ENCODE data around the gene DEFB112. TPM values are rescaled to one million over a fixed set of nuclear protein-coding genes. Genes with fewer than 3 reads are reported as not detected.
A peak's percentile ranks its signal among the peaks of the same experiment; 100 is the strongest.

Gene DEFB112
- polyA plus RNA-seq, 1 donor (not counting 4 experiments of a cell fraction or from before 2014, with no cell fraction given) = not detected

- FAIRE-seq (no peak), DNase-seq (ENCODE audit: low read depth, low spot score) (no peak)
- Histone ChIP-seq H2AFZ (ENCODE audit: control insufficient read depth, low read length) (no peak overlapping the region), H3K9ac (ENCODE audit: control insufficient read depth, extremely low read depth, insufficient read depth, low read length) (no peak overlapping the region), H3K4me2 (ENCODE audit: control insufficient read depth, extremely low read depth, insufficient read depth, low read depth, low read length) (no peak overlapping the region), H3K27me3 (ENCODE audit: control insufficient read depth, extremely low read depth, insufficient read depth, low read length) (no peaks in the 10 kb centered on the region), H3K9me1 (ENCODE audit: control insufficient read depth, extremely low read depth, insufficient read depth, low read length) (no peaks in the 10 kb centered on the region), H3K4me3 (ENCODE audit: control insufficient read depth in 2 of 3, extremely low read depth in 1 of 3, insufficient read depth in 2 of 3, low read depth in 1 of 3, low read length in 3 of 3) (no peak overlapping the region), H3K36me3 (ENCODE audit: control insufficient read depth in 2 of 2, extremely low read depth in 1 of 2, insufficient read depth in 2 of 2, low read length in 2 of 2) (no peaks in the 10 kb centered on the region), H4K20me1 (ENCODE audit: control insufficient read depth, extremely low read depth, insufficient read depth, low read length) (no peaks in the 10 kb centered on the region), H3K4me1 (ENCODE audit: control insufficient read depth, extremely low read depth, insufficient read depth, low read length) (no peaks in the 10 kb centered on the region), H3K9me3 (ENCODE audit: control insufficient read depth, low read depth, low read length) (no peaks in the 10 kb centered on the region), H3K79me2 (ENCODE audit: control insufficient read depth, insufficient read depth, low read length) (no peaks in the 10 kb centered on the region), H3K27ac (ENCODE audit: control insufficient read depth, insufficient read depth, low read length) (no peak overlapping the region)
- TF ChIP-seq CTCF (optimal IDR thresholded peaks at IDR 0.05 in 1 of 3, IDR thresholded peaks at IDR 0.05 in 1 of 3, conservative IDR thresholded peaks at IDR 0.05 in 1 of 3; ENCODE audit: extremely low read depth in 1 of 3, insufficient read depth in 2 of 3, low read length in 3 of 3) (no peak), EZH2 (IDR thresholded peaks at IDR 0.05; ENCODE audit: low read length) (no peak)
- dilution Hi-C loops (cut with MboI; ENCODE audit: extremely low pct_ligation_motif_present, low sequenced_read_pairs) = no loop called here
These were observed 2.7 kb downstream of the DEFB112 start for GRCh38 chr6:50047026-50047425.

GRCh38 chr6:50030777-50031562 lies 18.8 kb downstream of the DEFB112 start:
- Histone ChIP-seq H3K9ac (ENCODE audit: control insufficient read depth, extremely low read depth, insufficient read depth, low read length) (no peak overlapping the region), H3K79me2 (ENCODE audit: control insufficient read depth, insufficient read depth, low read length) (no peaks in the 10 kb centered on the region), H3K4me1 (ENCODE audit: control insufficient read depth, extremely low read depth, insufficient read depth, low read length) (no peaks in the 10 kb centered on the region), H3K27ac (ENCODE audit: control insufficient read depth, insufficient read depth, low read length) (no peak overlapping the region), H3K4me2 (ENCODE audit: control insufficient read depth, extremely low read depth, insufficient read depth, low read depth, low read length) (no peak overlapping the region), H3K4me3 (ENCODE audit: control insufficient read depth in 2 of 3, extremely low read depth in 1 of 3, insufficient read depth in 2 of 3, low read depth in 1 of 3, low read length in 3 of 3) (no peak overlapping the region), H3K9me1 (ENCODE audit: control insufficient read depth, extremely low read depth, insufficient read depth, low read length) (no peaks in the 10 kb centered on the region), H3K27me3 (ENCODE audit: control insufficient read depth, extremely low read depth, insufficient read depth, low read length) (no peaks in the 10 kb centered on the region), H2AFZ (ENCODE audit: control insufficient read depth, low read length) (no peak overlapping the region), H3K9me3 (ENCODE audit: control insufficient read depth, low read depth, low read length) (no peaks in the 10 kb centered on the region), H3K36me3 (ENCODE audit: control insufficient read depth in 2 of 2, extremely low read depth in 1 of 2, insufficient read depth in 2 of 2, low read length in 2 of 2) (no peaks in the 10 kb centered on the region), H4K20me1 (ENCODE audit: control insufficient read depth, extremely low read depth, insufficient read depth, low read length) (no peaks in the 10 kb centered on the region)
- dilution Hi-C loops (cut with MboI; ENCODE audit: extremely low pct_ligation_motif_present, low sequenced_read_pairs) = no loop called here
- FAIRE-seq (no peak), DNase-seq (ENCODE audit: low read depth, low spot score) (no peak)
- no peak for TF ChIP-seq EZH2 (IDR thresholded peaks at IDR 0.05; ENCODE audit: low read length)
- TF ChIP-seq CTCF (optimal IDR thresholded peaks at IDR 0.05 in 1 of 3, IDR thresholded peaks at IDR 0.05 in 1 of 3, conservative IDR thresholded peaks at IDR 0.05 in 1 of 3; ENCODE audit: extremely low read depth in 1 of 3, insufficient read depth in 2 of 3, low read length in 3 of 3) = peak; percentile 55 to 83 (median 69)

Measured in keratinocyte (primary cell).